Activated naive CD8-positive, alpha-beta T cell treated with anti-CD3 and anti-CD28 coated beads, Interleukin-2, amount 50 U/mL, for 16 hours (primary cell): ENCODE results near the gene BAG3.
"Not testable (repeated sequence)": the region's sequence is repeated elsewhere in the genome, so short reads cannot be mapped to it uniquely, and the experiment has no call there.

Experiments
- DNase-seq: peaks from one replicate; pipeline ENCODE4 v3.0.0-alpha.2; 2020; ENCODE audit warnings: low read depth, low spot score

The BAG3 gene

GRCh38 chr10:119693262-119693957 lies 42.2 kb downstream of the BAG3 start:
- no peak for DNase-seq

GRCh38 chr10:119694608-119695007 lies 43.4 kb downstream of the BAG3 start:
- DNase-seq: no peak

- DNase-seq: no peak
These were observed 49.3 kb downstream of the BAG3 start for GRCh38 chr10:119700321-119700954.

DNA sequence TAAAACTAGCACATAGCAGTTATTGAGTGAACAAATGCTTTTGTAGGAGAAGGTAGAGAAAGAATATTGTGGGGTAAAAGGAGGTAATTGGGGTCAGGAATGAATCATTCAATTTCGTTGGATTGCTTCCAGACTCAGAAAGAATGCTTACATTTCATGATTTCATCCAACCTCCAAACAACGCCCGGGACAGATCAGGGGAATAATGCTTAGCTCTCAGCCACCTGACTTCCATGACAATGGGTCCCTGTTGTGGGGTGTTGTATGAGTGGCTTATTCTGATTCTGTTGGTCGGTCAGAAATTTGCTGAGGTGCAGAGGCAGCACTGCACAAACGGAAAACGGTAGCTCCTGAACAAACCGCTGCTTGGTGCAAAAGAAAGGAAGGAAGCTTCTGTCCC lies 50.7 kb downstream of the BAG3 start:
- DNase-seq: no peak

DNA sequence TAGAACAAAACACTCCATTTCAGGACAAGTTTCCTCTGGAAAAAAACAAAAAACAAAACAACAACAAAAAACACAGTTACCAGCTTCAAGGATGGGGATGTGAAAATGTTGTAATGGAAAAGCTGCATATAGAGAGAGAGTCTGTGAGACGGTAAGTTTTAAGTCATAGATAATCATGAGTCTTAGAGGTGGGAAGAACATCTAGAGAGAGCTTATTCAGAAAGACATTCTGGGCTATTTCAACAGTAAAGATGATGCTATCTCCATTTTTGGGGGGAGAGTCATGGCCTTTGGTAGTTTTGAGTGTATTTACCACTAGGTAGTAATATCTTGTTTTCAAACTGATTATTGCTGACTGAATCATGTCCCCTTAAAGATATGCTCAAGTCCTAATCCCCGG lies 51.4 kb downstream of the BAG3 start:
- DNase-seq: no peak

DNA sequence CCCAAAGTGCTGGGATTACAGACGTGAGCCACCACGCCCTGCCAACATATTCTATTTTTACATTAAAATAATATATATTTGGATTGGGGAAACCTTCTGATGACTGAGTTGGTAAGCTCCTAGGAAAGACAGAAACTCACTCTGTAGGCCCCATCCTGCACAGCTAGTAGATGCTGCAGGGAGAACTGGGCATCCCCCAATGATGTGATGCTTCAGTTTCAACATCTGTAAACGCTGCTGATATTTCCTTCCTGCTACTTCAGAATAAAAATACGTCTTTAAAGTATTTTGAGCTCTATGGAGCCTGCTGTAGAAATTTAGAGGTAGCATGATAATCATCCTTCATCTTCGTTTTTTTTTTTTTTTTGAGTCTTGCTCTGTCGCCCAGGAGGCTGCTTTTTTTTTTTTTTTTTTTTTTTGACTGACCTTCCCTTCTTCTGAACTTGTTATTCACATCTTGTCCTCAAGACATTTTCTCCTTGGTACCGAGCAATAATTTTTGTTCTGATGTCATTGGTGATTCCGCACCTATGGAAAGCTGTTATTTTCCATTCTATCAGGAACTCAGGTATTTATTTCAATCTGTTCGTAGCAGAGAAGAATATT lies 52.8 kb downstream of the BAG3 start:
- no peak for DNase-seq

DNA sequence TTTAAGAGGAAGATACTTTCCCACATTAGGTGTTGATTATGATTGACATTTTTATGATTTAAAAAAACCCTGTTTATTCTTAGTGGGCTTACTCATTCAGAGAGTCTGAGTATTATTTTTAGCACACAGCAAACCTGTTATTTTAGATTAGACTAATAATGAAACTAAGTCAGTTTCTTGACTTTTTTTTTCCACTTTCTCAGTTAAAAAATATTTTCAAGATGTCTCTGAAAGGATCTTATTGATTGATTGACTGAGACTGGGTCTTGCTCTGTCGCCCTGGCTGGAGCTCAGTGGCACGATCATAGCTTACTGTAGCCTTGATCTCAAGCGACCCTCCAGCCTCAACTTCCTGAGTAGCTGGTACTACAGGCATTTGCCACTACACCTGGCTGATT lies 54.3 kb downstream of the BAG3 start:
- DNase-seq: no peak

DNA sequence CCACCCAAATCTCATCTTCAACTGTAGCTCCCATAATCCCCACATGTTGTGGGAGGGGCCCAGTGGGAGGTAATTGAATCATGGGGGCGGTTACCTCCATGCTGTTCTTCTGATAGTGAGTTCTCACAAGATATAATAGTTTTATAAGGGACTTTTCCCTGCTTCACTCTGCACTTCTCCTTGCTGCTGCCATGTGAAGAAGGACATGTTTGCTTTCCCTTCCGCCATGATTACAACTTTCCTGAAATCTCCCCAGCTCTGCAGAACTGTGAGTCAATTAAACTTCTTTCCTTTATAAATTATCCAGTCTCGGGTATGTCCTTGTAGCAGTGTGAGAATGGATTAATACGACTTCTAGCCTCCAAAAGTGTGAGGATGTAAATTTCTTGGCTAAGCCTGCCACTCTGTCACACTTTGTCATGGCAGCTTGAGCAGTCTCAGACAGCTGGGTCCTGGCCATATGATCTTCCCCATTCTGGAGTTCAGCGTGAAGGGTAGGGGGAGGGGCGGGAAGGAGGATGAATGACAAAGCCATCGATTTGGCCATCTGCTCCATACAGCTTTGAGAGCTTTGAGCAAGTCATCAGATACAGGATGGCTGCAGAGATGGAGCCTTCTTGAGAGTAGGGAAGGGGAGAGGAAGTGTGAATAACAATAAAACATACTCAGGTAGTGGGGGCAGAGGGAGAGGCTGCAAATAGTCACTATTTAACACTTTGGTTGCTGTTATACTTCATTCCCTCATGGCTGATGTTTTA lies 55.5 kb downstream of the BAG3 start:
- DNase-seq: no peak

- DNase-seq: not testable (repeated sequence)
These were observed 56.2 kb downstream of the BAG3 start for GRCh38 chr10:119707331-119707730.

- DNase-seq: not testable (repeated sequence)
These were observed 59.8 kb downstream of the BAG3 start for GRCh38 chr10:119710935-119711334.

- DNase-seq: no peak
These were observed 62.7 kb downstream of the BAG3 start for GRCh38 chr10:119713744-119714483.

- no peak for DNase-seq
These were observed 63.3 kb downstream of the BAG3 start for GRCh38 chr10:119714484-119714816.

DNA sequence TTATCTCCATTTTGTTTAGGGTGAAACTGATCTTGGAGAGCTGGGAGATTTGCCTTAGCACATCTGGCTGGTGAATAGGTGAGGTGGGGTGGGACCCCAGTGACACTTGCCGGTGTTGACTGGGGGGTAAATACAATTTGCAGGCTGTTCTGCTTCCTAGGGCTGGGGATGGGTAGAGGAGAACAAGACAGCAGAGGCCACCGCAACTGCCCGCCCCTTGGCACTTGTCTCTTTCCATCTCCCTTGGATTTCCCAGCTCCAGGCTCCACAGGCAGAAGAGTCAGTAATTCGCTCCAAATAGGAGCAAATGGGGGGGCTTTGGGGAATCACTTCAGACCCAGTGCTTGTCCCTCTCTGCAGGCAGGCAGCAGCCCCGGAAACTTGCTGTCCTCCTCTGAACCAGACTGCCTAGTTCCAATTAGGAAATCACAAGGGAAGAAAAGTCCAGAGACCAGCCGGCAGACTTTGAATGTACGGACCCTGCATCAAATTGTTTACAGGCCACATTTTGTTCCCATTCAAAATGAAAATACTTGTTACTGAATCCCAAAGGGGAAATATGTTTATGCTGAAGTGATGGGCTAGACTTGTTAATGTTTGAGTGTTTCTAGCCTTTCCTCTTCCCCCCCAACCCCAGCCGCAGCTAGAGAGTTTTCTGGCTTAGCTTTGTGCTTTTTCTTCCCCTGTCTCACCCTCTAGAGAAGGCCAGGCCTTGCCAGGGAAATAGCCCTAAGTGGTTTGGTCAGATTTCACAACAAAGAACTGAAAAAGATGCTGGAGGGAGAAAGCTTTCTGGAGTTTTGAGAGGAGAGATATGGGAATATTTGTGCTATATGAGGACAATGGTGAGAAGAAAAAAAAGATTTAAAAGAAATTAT lies 64.7 kb downstream of the BAG3 start:
- DNase-seq: no peak

DNA sequence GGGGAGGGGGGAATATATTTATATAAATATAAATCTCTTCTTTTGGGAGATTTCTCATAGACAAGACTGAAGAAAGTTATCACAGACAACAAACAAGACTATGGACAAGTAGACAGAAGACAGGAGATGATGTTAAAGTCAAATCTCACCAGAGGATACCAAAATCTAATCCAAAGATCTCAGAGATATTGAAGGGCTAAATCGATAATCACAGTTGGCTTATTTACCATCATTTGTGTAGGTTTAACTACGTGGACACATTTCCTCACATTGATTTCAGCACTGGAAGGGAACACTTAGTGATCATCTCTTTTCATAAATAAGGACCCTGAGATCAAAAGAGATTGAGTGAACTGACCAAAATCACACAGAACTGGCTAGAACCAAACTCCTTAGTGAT lies 72.0 kb downstream of the BAG3 start:
- DNase-seq: no peak

- DNase-seq: no peak
These were observed 72.4 kb downstream of the BAG3 start for GRCh38 chr10:119723624-119724023.

DNA sequence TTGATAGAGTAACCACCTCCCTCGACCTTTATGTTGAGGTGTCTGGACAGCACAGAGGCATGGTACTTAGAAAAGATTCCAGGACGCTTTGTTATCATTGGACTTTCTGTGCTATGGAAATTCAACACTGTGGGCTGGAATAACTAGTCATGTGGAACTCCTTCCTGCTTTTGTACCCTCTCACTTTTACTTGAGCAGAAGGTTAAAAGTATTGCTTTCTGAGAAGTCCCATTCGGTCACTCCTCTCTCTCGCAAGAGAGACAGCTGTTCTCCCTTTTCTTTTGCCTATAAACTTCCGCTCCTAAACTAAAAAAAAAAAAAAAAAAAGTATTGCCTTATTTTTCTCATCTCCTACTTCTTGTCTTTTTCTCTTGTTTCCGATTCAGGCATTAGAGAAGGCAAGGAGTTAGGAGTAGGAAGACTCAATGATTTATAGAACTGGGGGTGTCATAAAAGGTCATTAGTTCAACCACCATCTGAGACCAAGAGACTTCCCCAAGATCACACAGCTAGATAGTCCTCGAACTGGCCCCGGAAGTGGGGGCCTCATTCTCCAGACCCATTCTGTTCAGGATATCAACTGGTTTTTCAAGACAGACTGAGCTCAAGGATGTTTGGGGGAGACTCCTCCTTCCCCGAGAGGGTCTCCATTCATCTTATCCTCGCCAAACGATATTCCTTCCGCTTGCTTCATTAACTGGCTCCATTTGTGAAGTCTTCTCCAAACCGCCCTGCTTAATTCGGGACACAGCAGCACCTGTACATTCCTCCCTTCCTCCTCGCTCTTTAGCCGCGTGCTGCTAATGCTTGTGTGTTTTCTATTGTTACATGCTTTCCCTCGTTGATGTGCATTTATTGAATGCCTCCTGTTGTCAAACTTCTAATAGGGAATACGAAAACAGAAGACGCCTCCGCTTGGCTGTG lies 73.7 kb downstream of the BAG3 start:
- DNase-seq: no peak

DNA sequence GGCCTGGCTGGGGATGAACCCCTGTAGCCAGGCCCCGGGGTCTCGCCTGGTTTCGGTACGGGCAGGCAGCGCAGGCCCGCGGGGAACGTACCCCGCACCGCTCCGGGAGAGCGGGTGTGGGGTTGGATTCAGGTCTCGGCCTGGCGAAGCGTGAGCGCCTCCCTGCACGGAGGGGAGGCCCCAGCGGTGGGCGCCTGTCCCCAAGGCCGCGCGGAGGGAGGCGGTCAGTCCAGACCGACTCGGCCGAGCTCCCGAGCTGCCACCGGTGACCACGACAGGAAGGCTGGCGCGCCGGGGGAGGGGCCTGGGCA lies 74.3 kb downstream of the BAG3 start:
- DNase-seq: no peak

DNA sequence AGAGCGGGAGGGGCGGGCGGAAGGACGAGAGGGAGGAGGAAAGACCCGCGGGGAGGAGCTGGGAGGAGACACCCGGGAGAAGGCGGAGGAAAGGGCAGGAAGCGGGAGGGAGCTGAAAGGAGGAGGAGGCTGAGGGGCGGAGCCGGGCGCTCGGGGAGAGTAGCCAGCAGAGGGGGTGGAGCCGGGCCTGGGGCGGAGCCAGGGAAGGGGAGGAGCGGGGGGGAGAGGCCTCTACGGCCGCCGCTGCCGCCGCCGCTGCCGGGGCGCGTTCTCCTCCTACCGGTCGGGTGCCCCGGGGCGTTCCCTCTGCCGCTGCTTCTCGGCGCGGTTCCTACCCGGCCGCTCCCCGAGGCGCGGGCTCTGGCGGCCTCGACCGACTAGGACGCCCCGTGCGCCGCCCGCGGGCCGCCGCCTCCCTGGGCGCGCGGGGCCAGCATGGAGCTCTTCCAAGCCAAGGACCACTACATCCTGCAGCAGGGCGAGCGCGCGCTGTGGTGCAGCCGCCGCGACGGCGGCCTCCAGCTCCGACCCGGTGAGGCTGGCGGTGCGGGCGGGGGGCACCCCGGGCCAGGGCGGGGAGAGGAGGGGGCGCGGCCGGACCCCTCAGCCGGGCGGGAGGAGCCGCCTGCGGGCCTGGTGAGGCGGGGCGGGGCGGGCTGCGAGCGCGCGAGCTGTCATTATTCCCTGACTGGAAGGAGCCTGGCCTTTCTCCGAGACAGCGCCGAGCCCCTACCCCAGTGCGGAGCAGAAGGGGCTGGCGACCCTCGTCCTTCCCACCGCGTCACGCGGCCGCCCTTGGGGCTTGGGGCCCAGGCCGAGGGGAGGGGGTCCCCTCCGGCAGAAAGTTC lies 74.9 kb downstream of the BAG3 start, which contains the start of gene INPP5F:
TSS of gene INPP5F (plus strand) at position 223 of the 848 bp plus-strand sequence. CDS start at position 436, 213 bp downstream.
- peak; percentile 100 for DNase-seq
